K562 (cell line): ENCODE measurements around the gene RBBP8. TPM values are rescaled to one million over a fixed set of nuclear protein-coding genes. Genes with fewer than 3 reads are reported as not detected.

ENCODE experiments used
- ATAC-seq: fragments of 200-7000 bp; cut with Tn5 transposase; 3 replicates; pipeline ENCODE4 v1.9.1; 2020; ENCODE audit warnings: moderate library complexity
- BruUV-seq: library from RNA; stranded (reverse); fragments of 400-500 nt; replicated peaks from 2 replicates; lab custom pipeline; 2021; lab: Mats Ljungman, UMichigan
- CTCF ChIA-PET: fragments of 300-600 bp; formaldehyde crosslinking; extraction: SDS; loops from one replicate; lab custom pipeline; 2021; ENCODE audit warnings: low intra/inter-chr PET ratio; lab: Yijun Ruan, JAX
- POLR2A ChIA-PET: fragments of 300-600, 350-650 bp; sonication (Branson Sonifier 250); formaldehyde crosslinking; extraction: SDS; loops from one replicate; lab custom pipeline; 2021; ENCODE audit warnings: antibody characterized with exemption, inconsistent platforms; lab: Yijun Ruan, JAX
- DNase-seq, 4 experiments: peaks; one replicate each; pipeline versions ENCODE4 v3.0.0 to v3.0.0-alpha.2; 2011 to 2018; ENCODE audit warnings: low spot score in 3 of 4, mixed read lengths in 3 of 4; ENCODE audit errors: extremely low read depth in 1 of 4
- FAIRE-seq: peaks from 2 replicates; lab custom pipeline; 2011; peaks lifted over from hg19 to GRCh38; lab: Jason Lieb, UNC
- H2AFZ ChIP-seq: 2 replicates; pipeline ENCODE4 v1.6.0; 2011; ENCODE audit warnings: low read depth, low read length, control low read depth, inconsistent platforms
- H3K27ac ChIP-seq: fragments of 200-600 bp; 3 replicates; pipeline ENCODE4 v1.8.0; 2011; ENCODE audit warnings: low read depth, mild to moderate bottlenecking, control low read depth, inconsistent platforms, low read length, moderate library complexity, mixed read lengths; ENCODE audit errors: extremely low read depth
- H3K27me3 ChIP-seq, 2 experiments: fragments of 300-600 bp in 1 of 2; 2 replicates in 1 of 2; 3 replicates in 1 of 2; pipeline versions ENCODE4 v1.6.0 to v1.8.0; 2011; ENCODE audit warnings: inconsistent platforms in 2 of 2, low read length in 2 of 2, mild to moderate bottlenecking in 1 of 2, mixed read lengths in 1 of 2, moderate library complexity in 1 of 2; ENCODE audit not compliant: control insufficient read depth in 2 of 2, insufficient read depth in 2 of 2
- H3K36me3 ChIP-seq: fragments of 300-600 bp; 3 replicates; pipeline ENCODE4 v1.8.0; 2011; ENCODE audit warnings: mild to moderate bottlenecking, low read length, inconsistent platforms; ENCODE audit not compliant: control insufficient read depth, insufficient read depth
- H3K4me1 ChIP-seq, 2 experiments: fragments of 200-600 bp in 1 of 2; replicated peaks in 1 of 2; 2 replicates in 1 of 2; 3 replicates in 1 of 2; pipeline versions ENCODE4 v1.5.1 to v1.8.0; 2011; ENCODE audit warnings: inconsistent platforms in 2 of 2, low read length in 2 of 2, mild to moderate bottlenecking in 1 of 2, mixed read lengths in 1 of 2, moderate library complexity in 1 of 2; ENCODE audit not compliant: control insufficient read depth in 2 of 2, insufficient read depth in 2 of 2
- H3K4me2 ChIP-seq: 2 replicates; pipeline ENCODE4 v1.6.1; 2011; ENCODE audit warnings: low read length, control low read depth, inconsistent platforms, mixed read lengths; ENCODE audit not compliant: insufficient read depth
- H3K4me3 ChIP-seq: fragments of 200-600 bp; sonication (generic), shearing (Covaris generic); 2 replicates; pipeline ENCODE4 v1.5.1; 2016; ENCODE audit warnings: control low read depth, inconsistent platforms
- H3K79me2 ChIP-seq: fragments of 200-600 bp; 3 replicates; pipeline ENCODE4 v1.8.0; 2011; ENCODE audit warnings: low read length, inconsistent platforms; ENCODE audit not compliant: control insufficient read depth, insufficient read depth
- H3K9ac ChIP-seq, 2 experiments: 2 replicates each; pipeline versions ENCODE4 v1.6.0 to v1.6.1; 2011; ENCODE audit warnings: low read depth in 2 of 2, low read length in 2 of 2, control low read depth in 1 of 2, inconsistent platforms in 1 of 2, mild to moderate bottlenecking in 1 of 2, mixed read lengths in 1 of 2; ENCODE audit not compliant: insufficient read depth in 1 of 2
- H3K9me1 ChIP-seq: one replicate; pipeline ENCODE4 v1.6.0; 2011; ENCODE audit warnings: inconsistent platforms, mild to moderate bottlenecking, low read length, moderate library complexity; ENCODE audit not compliant: control insufficient read depth, insufficient read depth
- H3K9me3 ChIP-seq: replicated peaks from 2 replicates; pipeline ENCODE4 v1.5.1; 2011; ENCODE audit warnings: low read depth, low read length, inconsistent platforms; ENCODE audit not compliant: control insufficient read depth, insufficient read depth
- H4K20me1 ChIP-seq: replicated peaks from 2 replicates; pipeline ENCODE4 v1.6.1; 2011; ENCODE audit warnings: low read length, inconsistent platforms, mixed read lengths; ENCODE audit not compliant: control insufficient read depth, insufficient read depth
- CBX3 ChIP-seq, 2 experiments: IDR thresholded peaks; 1 replicate in 1 of 2; 2 replicates in 1 of 2; pipeline ENCODE4 v1.6.1; 2012; ENCODE audit warnings: inconsistent platforms in 2 of 2, low read length in 2 of 2, borderline replicate concordance in 1 of 2, control low read depth in 1 of 2
- CHD4 ChIP-seq: fragments of 200-600 bp; sonication (generic); IDR thresholded peaks from 3 replicates; pipeline ENCODE4 v1.6.1; 2012; ENCODE audit warnings: low read depth, mild to moderate bottlenecking, mixed read lengths, low read length, inconsistent platforms; ENCODE audit not compliant: insufficient read depth, insufficient replicate concordance, poor library complexity, severe bottlenecking
- TEAD1 ChIP-seq, 2 experiments: fragments of 450-650 bp in 1 of 2; sonication (generic) in 1 of 2; formaldehyde crosslinking; IDR thresholded peaks; 2 replicates each; pipeline versions ENCODE4 v1.4.0 to v1.8.0; 2020 to 2022; ENCODE audit warnings: mild to moderate bottlenecking in 2 of 2, missing genetic modification reagents in 1 of 2
- XRCC4 ChIP-seq: IDR thresholded peaks from one replicate; pipeline ENCODE4 v1.6.1; 2011; ENCODE audit not compliant: insufficient read depth, insufficient read length; ENCODE audit errors: extremely low read depth
- ZNF639 ChIP-seq, 2 experiments: fragments of 200-800 bp in 1 of 2; sonication (Bioruptor generic) in 1 of 2; sonication (generic) in 1 of 2; formaldehyde crosslinking in 1 of 2; IDR thresholded peaks in 1 of 2; conservative IDR thresholded peaks in 1 of 2; 2 replicates each; pipeline versions ENCODE4 v1.5.0 to v1.6.1; 2016 to 2020; ENCODE audit warnings: missing compliant biosample characterization in 1 of 2, missing genetic modification characterization in 1 of 2, missing genetic modification reagents in 1 of 2
- WGBS: fragments of 100-300 bp; shearing (Covaris generic); methylation state at CpG from one replicate; pipeline ENCODE4 v1.1.6; 2016; ENCODE audit warnings: low coverage, mixed read lengths; ENCODE audit not compliant: insufficient coverage; ENCODE audit errors: missing lambda C conversion rate; 5-methylcytosine and 5-hydroxymethylcytosine counted together
- in situ Hi-C: fragments of 300-500 bp; cut with MboI; formaldehyde crosslinking; loops from 4 replicates; pipeline ENCODE4 v1.15.0; 2018; ENCODE audit warnings: inconsistent platforms, mixed read lengths
- intact Hi-C: fragments of 100-400 bp; cut with micrococcal nuclease; formaldehyde crosslinking; loops from 2 replicates; pipeline ENCODE4 v1.14.2; 2022
- polyA plus RNA-seq, 8 experiments: library from polyadenylated mRNA; depleted of rRNA in 4 of 8; stranded (reverse) in 5 of 8; unstranded in 3 of 8; fragments of >200 nt; fragmentation: Nextera tagmentation in 2 of 8; fragmentation: Illumina TruSeq in 1 of 8; extraction: Ambion mirVana in 2 of 8; extraction: Trizol in 1 of 8; gene quantifications; 2 replicates each; pipeline versions ENCODE4 v1.2.1 to v1.2.3, GENCODE V29; 2011 to 2014; ENCODE audit warnings: inconsistent platforms in 1 of 8, missing spikeins in 1 of 8
- total RNA-seq, 7 experiments: library from RNA; depleted of rRNA in 6 of 7; stranded (reverse); fragments of >200 nt in 6 of 7; fragmentation: Illumina TruSeq in 2 of 7; extraction: Trizol in 2 of 7; gene quantifications; 2 replicates each; pipeline versions ENCODE4 v1.2.1 to v1.2.3, GENCODE V29; 2011 to 2021; ENCODE audit warnings: low replicate concordance in 1 of 7

Gene RBBP8
- total and polyA plus RNA-seq, 9 of the 15 experiments (the other 6 are each of a cell fraction or from before 2014, with no cell fraction given), result 28.4 to 63.1 (median 48.9) TPM

GRCh38 chr18:23069481-23069880, 136.4 kb downstream of the RBBP8 start:
- Histone ChIP-seq H3K9me3 (no peaks in the 10 kb centered on the region), H3K9me1 (no peaks in the 10 kb centered on the region), H3K79me2 (no peaks in the 10 kb centered on the region), H3K4me1 (no peaks in the 10 kb centered on the region), H4K20me1 (no peaks in the 10 kb centered on the region), H3K9ac (no peak overlapping the region), H3K27me3 (peaks cover 30 to 46% of the 10 kb centered on the region in 2 experiments; a peak in 4 of 5 replicates), H3K36me3 (no peaks in the 10 kb centered on the region), H3K27ac (no peak overlapping the region), H2AFZ (no peak overlapping the region), H3K4me2 (no peak overlapping the region), H3K4me3 (no peak overlapping the region)
- ChIA-PET POLR2A (interaction anchor here (0.6 to 0.7 kb wide), 2 partner anchors 78 to 254 kb away, joined by 3 read pairs; no protein-coding TSS in a partner anchor), CTCF (no interaction called here)
- ATAC-seq (no peak), FAIRE-seq (no peak), DNase-seq (no peak)
- in situ Hi-C loops, result no loop called here
- TF ChIP-seq TEAD1 (CRISPR knock-in tag; IDR thresholded peaks at IDR 0.05) (no peak), CHD4 (no peak)
- no TSS peak for BruUV-seq
- intact Hi-C loops, result no loop called here
- 28% methylated on average over 10 of the region's 10 CpGs for WGBS

GRCh38 chr18:23069898-23070297, 136.8 kb downstream of the RBBP8 start:
- ChIA-PET POLR2A (interaction anchor here (0.7 kb wide), 1 partner anchor 254 kb away, joined by 3 read pairs; no protein-coding TSS in a partner anchor), CTCF (no interaction called here)
- Histone ChIP-seq H3K36me3 (no peaks in the 10 kb centered on the region), H3K27me3 (peaks cover 30 to 48% of the 10 kb centered on the region in 2 experiments; a peak in 4 of 5 replicates), H3K9me1 (no peaks in the 10 kb centered on the region), H3K4me3 (no peak overlapping the region), H3K9me3 (no peaks in the 10 kb centered on the region), H3K9ac (no peak overlapping the region), H4K20me1 (no peaks in the 10 kb centered on the region), H3K79me2 (no peaks in the 10 kb centered on the region), H3K4me1 (no peaks in the 10 kb centered on the region), H3K4me2 (no peak overlapping the region), H2AFZ (no peak overlapping the region), H3K27ac (no peak overlapping the region)
- 0% methylated on average over 1 of the region's 1 CpG for WGBS
- BruUV-seq, result no TSS peak
- DNase-seq, result no peak
- in situ Hi-C loops, result no loop called here
- FAIRE-seq, result no peak
- ATAC-seq, result no peak
- intact Hi-C loops, result loop anchor here (10.0 kb wide), 1 partner anchor 135 kb away; the partner anchor contains the start of gene RBBP8
- TF ChIP-seq XRCC4, result no peak
- no peak for TF ChIP-seq ZNF639 (CRISPR knock-in tag; conservative IDR thresholded peaks at IDR 0.05 in 1 of 2, IDR thresholded peaks at IDR 0.05 in 1 of 2)
- no peak for TF ChIP-seq CBX3 (IDR thresholded peaks at IDR 0.05; ENCODE audit: borderline replicate concordance in 1 of 2, low read length in 2 of 2)
